8988T (cell line): Measurements from ENCODE around the gene GABBR1.

ENCODE experiments used
- DNase-seq: peaks from one replicate; pipeline ENCODE4 v3.0.0; 2011

GABBR1 gene

GRCh38 chr6:29561606-29562181, 71.3 kb downstream of the GABBR1 start:
- no peak for DNase-seq

DNA sequence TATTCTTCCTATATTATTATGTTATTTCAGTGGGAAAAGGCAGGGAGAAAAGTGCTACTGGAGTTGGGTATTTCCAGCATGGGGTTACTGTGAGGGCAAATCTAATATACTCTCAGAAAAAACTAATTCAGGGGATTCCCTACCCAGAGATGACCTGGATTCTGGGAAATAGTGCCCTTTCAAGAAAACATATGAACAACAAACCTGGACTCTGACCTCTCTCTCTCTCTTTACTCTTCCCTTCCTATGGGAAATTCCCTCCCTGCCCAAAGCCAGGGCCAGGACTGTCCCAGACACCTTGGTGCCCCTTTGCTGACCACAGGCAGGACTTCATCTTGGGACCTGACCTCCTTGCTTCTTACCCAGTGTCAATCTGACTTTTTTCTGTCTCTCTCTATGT, 71.9 kb downstream of the GABBR1 start:
- no peak for DNase-seq

DNA sequence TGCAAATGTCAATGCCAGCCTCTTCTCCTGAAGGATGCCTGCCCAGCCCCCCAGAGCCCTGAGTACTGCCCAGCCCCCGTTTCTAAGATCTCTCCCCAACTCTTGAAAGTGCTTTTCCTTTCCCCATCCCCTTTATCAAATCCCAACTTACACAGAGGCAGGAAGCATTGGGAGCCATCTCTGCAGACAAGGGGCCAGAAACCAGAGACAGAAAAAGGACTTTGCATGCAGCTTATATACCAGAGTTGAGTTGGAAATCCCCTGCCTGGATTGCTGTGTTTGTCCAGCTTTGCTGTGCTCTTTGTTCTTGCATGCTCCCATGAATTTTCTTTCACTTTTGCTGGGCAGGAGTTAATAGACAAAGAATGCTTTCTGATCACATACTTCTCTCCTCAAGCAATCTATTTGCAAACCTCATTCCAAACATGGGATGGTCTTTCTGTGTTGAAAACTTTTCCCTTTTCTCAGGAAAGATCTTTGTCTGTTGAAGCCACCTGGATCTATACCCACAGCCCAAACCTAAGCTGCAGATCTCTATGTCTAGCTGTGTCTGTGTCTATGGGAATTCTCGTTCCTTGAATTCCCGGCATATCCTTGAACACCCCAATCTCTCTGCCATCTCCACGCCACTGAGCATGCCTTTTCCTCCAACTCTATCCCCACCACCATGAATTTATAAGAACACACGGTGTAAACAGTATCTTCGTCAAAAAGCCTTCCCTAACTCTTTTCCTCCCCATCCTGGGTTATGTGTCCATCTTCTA, 73.3 kb downstream of the GABBR1 start, which contains the start of gene UBD:
Gene UBD (minus strand): TSS at position 209 of the 764 bp plus-strand sequence. CDS start 31 bp downstream, at position 178.
- DNase-seq, result no peak

DNA sequence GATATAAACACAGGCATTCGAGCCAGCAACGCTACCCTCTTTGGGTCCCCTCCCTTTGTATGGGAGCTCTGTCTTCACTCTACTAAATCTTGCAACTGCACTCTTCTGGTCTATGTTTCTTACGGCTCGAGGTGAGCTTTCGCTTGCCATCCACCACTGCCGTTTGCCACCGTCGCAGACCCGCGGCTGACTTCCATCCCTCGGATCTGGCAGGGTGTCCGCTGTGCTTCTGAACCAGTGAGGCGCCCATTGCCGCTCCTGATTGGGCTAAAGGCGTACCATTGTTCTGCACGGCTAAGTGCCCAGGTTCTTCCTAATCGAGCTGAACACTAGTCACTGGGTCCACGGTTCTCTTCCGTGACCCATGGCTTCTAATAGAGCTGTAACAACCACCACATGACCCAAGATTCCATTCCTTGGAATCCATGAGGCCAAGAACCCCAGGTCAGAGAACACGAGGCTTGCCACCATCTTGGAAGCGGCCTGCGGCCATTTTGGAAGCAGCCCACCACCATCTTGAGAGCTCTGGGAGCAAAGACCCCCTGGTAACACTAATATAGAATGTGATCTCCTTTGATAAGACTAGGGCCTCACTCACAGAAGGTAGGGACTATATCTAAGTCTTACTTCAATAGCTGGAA, 74.4 kb downstream of the GABBR1 start:
- DNase-seq, result no peak

GRCh38 chr6:29557320-29557719, 75.7 kb downstream of the GABBR1 start:
- no peak for DNase-seq

GRCh38 chr6:29554764-29555163, 78.2 kb downstream of the GABBR1 start:
- no peak for DNase-seq

DNA sequence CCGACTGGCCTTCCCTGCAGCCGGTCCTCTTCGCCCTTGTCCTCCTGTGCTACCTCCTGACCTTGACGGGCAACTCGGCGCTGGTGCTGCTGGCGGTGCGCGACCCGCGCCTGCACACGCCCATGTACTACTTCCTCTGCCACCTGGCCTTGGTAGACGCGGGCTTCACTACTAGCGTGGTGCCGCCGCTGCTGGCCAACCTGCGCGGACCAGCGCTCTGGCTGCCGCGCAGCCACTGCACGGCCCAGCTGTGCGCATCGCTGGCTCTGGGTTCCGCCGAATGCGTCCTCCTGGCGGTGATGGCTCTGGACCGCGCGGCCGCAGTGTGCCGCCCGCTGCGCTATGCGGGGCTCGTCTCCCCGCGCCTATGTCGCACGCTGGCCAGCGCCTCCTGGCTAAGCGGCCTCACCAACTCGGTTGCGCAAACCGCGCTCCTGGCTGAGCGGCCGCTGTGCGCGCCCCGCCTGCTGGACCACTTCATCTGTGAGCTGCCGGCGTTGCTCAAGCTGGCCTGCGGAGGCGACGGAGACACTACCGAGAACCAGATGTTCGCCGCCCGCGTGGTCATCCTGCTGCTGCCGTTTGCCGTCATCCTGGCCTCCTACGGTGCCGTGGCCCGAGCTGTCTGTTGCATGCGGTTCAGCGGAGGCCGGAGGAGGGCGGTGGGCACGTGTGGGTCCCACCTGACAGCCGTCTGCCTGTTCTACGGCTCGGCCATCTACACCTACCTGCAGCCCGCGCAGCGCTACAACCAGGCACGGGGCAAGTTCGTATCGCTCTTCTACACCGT, 79.5 kb downstream of the GABBR1 start:
- no peak for DNase-seq

GRCh38 chr6:29552512-29553051, 80.4 kb downstream of the GABBR1 start:
- DNase-seq, result no peak

DNA sequence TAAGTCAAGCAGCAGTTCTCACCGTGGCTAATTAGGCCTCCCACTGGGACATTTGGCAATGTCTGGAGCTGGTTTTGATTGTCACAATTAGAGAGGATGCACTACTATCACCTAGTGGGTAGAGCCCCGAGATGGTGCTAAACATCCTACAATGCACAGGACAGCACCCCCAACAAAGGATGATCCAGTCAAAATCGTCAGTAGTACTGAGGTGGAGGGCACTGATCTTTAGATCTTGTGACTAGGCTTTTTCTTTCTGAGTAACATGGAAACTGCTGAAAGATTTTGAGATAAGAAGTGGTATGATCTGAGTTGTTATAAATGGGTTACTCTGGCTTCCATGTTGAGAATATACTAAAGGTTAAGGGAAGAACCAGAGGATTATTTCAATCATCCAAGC, 85.4 kb downstream of the GABBR1 start:
- no peak for DNase-seq

GRCh38 chr6:29537714-29538403, 95.1 kb downstream of the GABBR1 start:
- DNase-seq, result no peak

DNA sequence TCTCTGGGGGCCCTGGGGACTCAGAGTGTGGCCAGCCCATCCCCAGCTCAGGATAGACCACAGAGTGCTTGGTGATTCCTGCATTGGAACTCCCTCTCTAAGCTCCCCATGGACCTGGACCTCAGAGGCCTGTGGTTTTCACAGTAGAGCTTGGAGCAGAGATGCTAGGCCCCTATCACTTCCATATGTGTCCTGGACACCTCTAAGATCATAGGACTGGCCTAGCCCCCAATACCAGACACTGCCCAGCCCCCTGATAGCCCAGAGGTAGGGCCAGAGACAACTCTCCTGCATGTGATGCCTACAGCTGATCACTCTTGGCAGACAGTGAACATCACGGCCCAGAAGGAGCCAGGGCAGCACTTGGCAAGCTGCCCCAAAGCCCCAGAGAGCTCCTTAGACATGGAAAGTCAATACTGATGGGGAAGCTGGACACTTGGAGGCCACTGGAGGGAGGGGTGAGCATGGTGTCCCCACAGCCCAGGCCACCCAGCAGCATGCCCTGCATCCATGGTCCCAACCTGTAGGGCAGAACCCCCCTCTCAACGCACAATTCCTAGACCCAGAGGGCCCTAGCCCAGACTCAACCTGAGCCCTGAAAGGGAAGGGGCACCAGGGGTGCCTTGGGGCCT, 100.5 kb downstream of the GABBR1 start:
- DNase-seq, result no peak

DNA sequence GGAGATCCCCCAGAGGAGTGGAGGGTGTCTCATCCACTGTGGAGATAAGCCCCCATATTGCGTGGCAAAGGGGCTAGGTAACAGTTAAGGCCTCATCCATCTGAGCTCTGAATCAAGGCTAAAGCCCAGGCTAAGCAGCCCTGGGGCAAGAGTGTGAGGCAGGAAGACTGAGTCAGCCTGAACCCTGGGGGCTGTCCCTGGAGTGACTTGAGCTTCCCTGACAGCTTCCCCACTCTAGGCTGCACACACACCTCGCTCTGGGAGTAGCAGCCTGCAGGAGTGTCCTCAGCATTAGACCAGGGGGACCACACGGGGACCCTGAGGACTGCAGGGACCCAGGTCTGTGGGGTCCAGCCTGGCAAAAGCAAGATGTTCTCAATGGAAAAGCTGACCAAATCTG, 101.3 kb downstream of the GABBR1 start:
- DNase-seq, result peak; percentile 37

GRCh38 chr6:29530671-29531310, 102.2 kb downstream of the GABBR1 start:
- DNase-seq, result no peak

- no peak for DNase-seq
Observed at GRCh38 chr6:29529956-29530355, 103.0 kb downstream of the GABBR1 start.

- no peak for DNase-seq
Observed at GRCh38 chr6:29528988-29529560, 103.9 kb downstream of the GABBR1 start.

DNA sequence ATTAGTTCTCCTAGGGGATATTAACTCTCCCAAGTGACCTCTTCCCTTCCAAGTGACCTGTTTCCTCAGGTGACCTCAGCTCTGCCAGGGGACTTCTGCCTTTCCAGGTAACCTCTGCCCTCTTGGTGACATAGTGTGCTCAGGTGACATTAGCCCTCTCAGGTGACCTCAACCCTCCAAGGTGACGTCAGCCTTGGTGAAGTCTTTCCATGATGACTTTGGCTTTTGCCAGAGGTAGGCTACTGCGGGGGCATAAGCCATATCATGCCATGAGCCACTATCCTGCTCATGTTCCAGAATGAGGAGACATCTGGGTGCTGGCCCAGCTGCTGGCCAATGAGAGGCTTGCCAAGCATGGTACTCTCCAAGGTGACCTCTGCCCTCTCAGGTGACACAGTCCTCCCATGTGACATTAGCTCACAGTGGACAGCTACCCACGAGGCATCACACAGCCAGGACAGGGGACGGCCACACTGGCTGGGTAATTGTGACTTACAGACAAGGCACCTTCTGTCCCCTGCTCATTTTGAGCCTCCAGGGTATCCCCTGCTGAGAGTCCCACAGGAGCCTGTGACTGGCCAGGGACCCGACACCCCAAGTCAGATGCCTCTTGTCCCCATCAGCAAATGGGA, 104.6 kb downstream of the GABBR1 start:
- no peak for DNase-seq

GRCh38 chr6:29527564-29527963, 105.4 kb downstream of the GABBR1 start:
- no peak for DNase-seq

- DNase-seq, result no peak
Observed at GRCh38 chr6:29527126-29527525, 105.9 kb downstream of the GABBR1 start.

DNA sequence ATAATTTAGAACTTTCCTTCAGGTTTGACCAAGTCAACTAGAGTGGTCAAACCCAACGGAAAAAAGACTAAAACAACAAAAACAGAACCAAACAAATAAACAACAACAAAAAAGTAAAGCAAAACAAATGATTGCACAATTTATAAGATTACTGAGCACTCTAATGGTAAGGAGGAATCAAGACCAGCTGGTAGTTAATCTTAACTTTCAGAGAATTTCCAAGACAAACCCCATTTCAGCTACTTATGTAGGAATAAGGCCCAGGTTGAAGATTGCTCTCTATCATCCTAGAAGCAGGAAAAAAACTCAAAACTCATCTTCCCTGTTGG, 107.7 kb downstream of the GABBR1 start:
- no peak for DNase-seq

DNA sequence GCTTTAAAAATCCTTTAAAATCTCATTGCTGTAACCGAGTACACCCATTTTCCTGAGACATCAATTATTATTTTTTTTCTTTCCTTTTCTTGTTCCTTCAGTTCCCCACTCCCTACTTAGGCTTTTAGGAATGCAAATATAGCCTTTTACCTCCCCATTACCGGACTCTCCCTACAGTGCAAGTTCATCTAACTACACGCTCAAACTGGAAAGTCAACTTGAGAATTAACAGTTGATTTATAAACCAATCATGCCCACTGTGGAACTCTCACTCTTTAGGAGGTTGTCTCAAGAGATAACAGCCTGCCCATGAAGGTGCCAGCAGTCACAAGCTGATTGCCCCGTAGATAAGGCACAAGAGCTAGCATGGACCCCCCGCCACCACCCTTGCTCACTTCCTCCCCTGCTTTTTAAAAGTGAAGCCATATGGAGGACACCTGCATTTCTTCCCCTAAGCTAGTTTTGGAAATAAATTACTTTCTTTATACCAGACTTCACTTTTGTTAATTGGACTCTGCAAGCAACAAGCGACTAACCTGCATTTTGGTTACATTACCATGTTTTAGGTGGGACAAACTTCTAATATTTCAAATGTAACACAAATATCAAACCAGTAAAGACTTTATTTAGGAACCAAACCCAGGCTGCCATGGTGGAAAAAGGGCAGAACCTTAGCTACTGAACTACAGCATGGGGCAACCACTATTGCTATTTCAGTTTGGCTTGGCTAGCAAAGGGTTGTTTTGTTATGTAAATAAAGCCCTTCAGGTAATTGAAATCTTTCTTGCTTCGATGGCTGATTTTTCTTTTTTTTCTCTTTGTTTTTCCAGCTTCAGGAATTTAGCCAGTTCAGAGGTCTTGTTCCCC, 108.3 kb downstream of the GABBR1 start:
- DNase-seq, result no peak
